ENCODE data around the gene ZNF580. TPM values are rescaled to one million over a fixed set of nuclear protein-coding genes. Genes with fewer than 3 reads are reported as not detected.

ZNF580 gene
- total RNA-seq, 1 experiment from 2014 or later: 38.5 TPM

DNA sequence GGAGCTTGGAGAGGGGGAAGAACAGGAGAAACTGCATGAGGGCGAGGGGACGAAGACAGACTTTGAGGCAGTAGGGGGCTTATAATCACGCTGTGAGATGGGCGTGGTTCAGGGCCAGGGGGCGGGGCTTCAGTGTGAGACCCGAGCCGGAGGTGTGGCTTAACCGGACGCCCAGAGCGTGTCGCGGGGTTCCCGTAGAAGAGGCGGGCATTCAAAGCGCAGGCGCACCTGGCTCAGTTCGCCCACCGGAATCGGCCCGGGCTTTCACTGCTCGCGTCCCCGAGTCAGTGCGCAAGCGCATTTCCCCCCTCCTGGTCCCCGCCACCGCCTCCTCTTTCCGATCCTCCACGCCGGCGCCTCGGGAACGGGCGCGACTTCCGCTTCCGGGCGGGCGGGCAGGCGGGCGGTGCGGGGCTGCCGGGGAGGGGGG, 35.6 kb upstream of the ZNF580 start:
- intact Hi-C loops (cut with micrococcal nuclease; ENCODE audit: unreplicated experiment): loop anchor here (1.0 kb wide), 2 partner anchors 24 to 56 kb away; no protein-coding TSS in a partner anchor
- H3K4me1 ChIP-seq: peaks cover 6% of the 10 kb centered on the region; the same call in 1 of the 2 replicates
- CTCF ChIA-PET: interaction anchor here (0.6 to 3.0 kb wide), 10 partner anchors 19 to 137 kb away, joined by 5 to 30 read pairs (median 6); partner anchors contain the start of gene ZNF784
- no peaks in the 10 kb centered on the region for H3K27me3 ChIP-seq (replicated peaks; ENCODE audit: control insufficient read depth, insufficient read depth, low read length)
- peak; percentile 99 for DNase-seq
- POLR2A ChIA-PET: interaction anchor here (0.6 to 2.8 kb wide), 11 partner anchors 18 to 266 kb away, joined by 3 to 17 read pairs (median 4); partner anchors contain the start of genes ISOC2, ZNF628 and ZNF784
- H3K36me3 Mint-ChIP-seq (ENCODE audit: insufficient read depth, unreplicated experiment): peaks cover 38% of the 10 kb centered on the region
- H3K9me3 Mint-ChIP-seq (ENCODE audit: unreplicated experiment): no peaks in the 10 kb centered on the region
- peak overlapping the region; percentile 86 for H3K4me3 Mint-ChIP-seq (ENCODE audit: unreplicated experiment)
- BruUV-seq (replicated peaks): no TSS peak
- H3K27me3 Mint-ChIP-seq (ENCODE audit: insufficient read depth, unreplicated experiment): no peaks in the 10 kb centered on the region
- peaks cover 12% of the 10 kb centered on the region for H3K4me1 Mint-ChIP-seq (ENCODE audit: low read depth, unreplicated experiment)
- TF ChIP-seq, protein P1, sequence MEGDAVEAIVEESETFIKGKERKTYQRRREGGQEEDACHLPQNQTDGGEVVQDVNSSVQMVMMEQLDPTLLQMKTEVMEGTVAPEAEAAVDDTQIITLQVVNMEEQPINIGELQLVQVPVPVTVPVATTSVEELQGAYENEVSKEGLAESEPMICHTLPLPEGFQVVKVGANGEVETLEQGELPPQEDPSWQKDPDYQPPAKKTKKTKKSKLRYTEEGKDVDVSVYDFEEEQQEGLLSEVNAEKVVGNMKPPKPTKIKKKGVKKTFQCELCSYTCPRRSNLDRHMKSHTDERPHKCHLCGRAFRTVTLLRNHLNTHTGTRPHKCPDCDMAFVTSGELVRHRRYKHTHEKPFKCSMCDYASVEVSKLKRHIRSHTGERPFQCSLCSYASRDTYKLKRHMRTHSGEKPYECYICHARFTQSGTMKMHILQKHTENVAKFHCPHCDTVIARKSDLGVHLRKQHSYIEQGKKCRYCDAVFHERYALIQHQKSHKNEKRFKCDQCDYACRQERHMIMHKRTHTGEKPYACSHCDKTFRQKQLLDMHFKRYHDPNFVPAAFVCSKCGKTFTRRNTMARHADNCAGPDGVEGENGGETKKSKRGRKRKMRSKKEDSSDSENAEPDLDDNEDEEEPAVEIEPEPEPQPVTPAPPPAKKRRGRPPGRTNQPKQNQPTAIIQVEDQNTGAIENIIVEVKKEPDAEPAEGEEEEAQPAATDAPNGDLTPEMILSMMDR (IDR thresholded peaks at IDR 0.05; ENCODE audit: insufficient read depth in 1 of 2, low read depth in 1 of 2, low read length in 1 of 2, severe bottlenecking in 1 of 2, unreplicated experiment in 1 of 2): no peak
- peak overlapping the region; percentile 80 for H3K27ac Mint-ChIP-seq (ENCODE audit: unreplicated experiment)
- no peaks in the 10 kb centered on the region for H3K36me3 ChIP-seq (ENCODE audit: control insufficient read depth, insufficient read depth, low read length)
- H3K4me3 ChIP-seq (ENCODE audit: low read depth, low read length): peak overlapping the region; percentile 87
- H3K9me3 ChIP-seq: no peaks in the 10 kb centered on the region

DNA sequence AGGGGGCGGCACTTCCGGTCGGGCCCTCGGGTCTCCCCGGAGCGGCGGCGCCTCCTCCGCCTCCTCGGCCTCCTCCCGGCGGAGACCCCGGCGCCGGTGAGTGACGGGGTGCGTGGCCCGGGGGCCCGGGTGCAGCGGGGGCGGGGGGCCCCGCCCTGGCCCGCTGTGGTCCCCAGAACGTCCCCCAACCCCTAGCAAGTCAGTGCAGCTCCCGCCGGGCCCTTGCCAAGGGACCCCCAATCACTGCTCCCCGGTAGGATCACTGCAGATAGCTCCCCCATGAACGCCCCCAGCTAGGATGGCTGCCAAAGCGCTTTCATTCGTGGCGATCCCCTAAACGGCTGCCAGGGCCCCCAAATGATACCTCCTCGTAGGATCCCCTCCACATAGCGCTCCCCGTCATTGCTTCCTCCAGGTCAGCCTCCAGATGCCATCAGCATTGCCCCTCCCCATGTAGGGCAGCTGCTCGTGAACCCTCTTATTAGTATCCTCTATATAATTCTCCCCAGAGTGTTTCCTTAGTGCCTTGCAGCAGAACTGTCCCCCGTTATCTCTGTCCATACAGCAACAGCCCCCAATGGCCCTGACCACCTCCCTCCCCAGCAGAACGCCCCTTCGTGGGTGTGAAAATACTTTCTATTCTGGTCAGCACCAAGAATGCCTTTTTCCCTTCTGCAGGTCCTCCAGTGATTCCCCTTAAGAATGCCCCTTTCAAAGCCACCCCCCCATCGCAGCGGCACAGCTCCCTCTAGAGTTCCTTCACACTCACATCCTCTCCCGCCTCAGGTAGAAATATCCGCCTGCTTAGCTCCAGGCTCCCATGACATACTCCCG, 34.9 kb upstream of the ZNF580 start, which contains the start of gene ZNF865:
Gene ZNF865 (plus strand): TSS at position 11 of the 834 bp plus-strand sequence. CDS start 7,972 bp downstream, outside the sequence.
- Histone ChIP-seq H3K4me3 (ENCODE audit: low read depth, low read length) (peak within 1 kb of the TSS; percentile 87), H3K27me3 (replicated peaks; ENCODE audit: control insufficient read depth, insufficient read depth, low read length) (no peaks in the 10 kb centered on the region), H3K9me3 (no peaks in the 10 kb centered on the region), H3K4me1 (peaks cover 6% of the 10 kb centered on the region; the same call in 1 of the 2 replicates), H3K36me3 (ENCODE audit: control insufficient read depth, insufficient read depth, low read length) (no peaks in the 10 kb centered on the region)
- intact Hi-C loops (cut with micrococcal nuclease; ENCODE audit: unreplicated experiment): loop anchor here (1.0 kb wide), 5 partner anchors 18 to 89 kb away; partner anchors contain the start of gene ZNF784
- Mint-ChIP-seq H3K27ac (ENCODE audit: unreplicated experiment) (peak within 1 kb of the TSS; percentile 88), H3K4me1 (ENCODE audit: low read depth, unreplicated experiment) (peaks cover 12% of the 10 kb centered on the region), H3K9me3 (ENCODE audit: unreplicated experiment) (no peaks in the 10 kb centered on the region), H3K36me3 (ENCODE audit: insufficient read depth, unreplicated experiment) (peaks cover 37% of the 10 kb centered on the region), H3K4me3 (ENCODE audit: unreplicated experiment) (peak within 1 kb of the TSS; percentile 86), H3K27me3 (ENCODE audit: insufficient read depth, unreplicated experiment) (no peaks in the 10 kb centered on the region)
- POLR2A ChIA-PET: interaction anchor here (0.5 to 2.8 kb wide), 12 partner anchors 19 to 267 kb away, joined by 3 to 22 read pairs (median 4); partner anchors contain the start of genes ZNF628 and ZNF784
- peak; percentile 85 to 87 for DNase-seq
- CTCF ChIA-PET: interaction anchor here (0.5 to 3.0 kb wide), 18 partner anchors 18 to 640 kb away, joined by 3 to 30 read pairs (median 6); partner anchors contain the start of genes ISOC2, UBE2S and ZNF784
- TF ChIP-seq, protein P1 (IDR thresholded peaks at IDR 0.05; ENCODE audit: insufficient read depth in 1 of 2, low read depth in 1 of 2, low read length in 1 of 2, severe bottlenecking in 1 of 2, unreplicated experiment in 1 of 2): peak; percentile 85 to 93
- BruUV-seq (replicated peaks): no TSS peak

DNA sequence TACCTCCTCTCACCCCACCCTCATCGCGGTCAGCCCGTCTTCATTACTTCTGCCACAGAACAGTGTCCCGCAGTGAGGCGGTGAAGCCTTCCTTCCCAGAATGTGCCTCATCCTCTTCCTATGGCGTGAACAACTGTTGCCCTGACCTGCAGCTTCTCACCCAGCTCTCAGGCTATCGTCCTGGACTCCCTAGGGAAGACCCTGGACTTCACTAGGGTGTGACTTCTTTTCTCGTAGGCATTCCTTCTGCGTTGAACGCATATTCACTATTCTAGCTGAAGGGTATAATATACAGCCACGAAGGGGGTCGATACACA, 34.4 kb upstream of the ZNF580 start:
- no peaks in the 10 kb centered on the region for H3K27me3 Mint-ChIP-seq (ENCODE audit: insufficient read depth, unreplicated experiment)
- TF ChIP-seq, protein P1 (IDR thresholded peaks at IDR 0.05; ENCODE audit: insufficient read depth in 1 of 2, low read depth in 1 of 2, low read length in 1 of 2, severe bottlenecking in 1 of 2, unreplicated experiment in 1 of 2): no peak
- H3K36me3 Mint-ChIP-seq (ENCODE audit: insufficient read depth, unreplicated experiment): peaks cover 32% of the 10 kb centered on the region

More for the DNA sequence above, 34.4 kb upstream of the ZNF580 start:
- no peaks in the 10 kb centered on the region for H3K9me3 ChIP-seq
- H3K4me1 ChIP-seq: peaks cover 6% of the 10 kb centered on the region; the same call in 1 of the 2 replicates
- peak overlapping the region; percentile 88 for H3K27ac Mint-ChIP-seq (ENCODE audit: unreplicated experiment)
- ChIA-PET POLR2A (interaction anchor here (0.5 to 2.8 kb wide), 6 partner anchors 18 to 130 kb away, joined by 4 to 22 read pairs (median 6); partner anchors contain the start of genes ZNF628 and ZNF784), CTCF (interaction anchor here (0.6 to 3.0 kb wide), 17 partner anchors 18 to 641 kb away, joined by 3 to 30 read pairs (median 5); partner anchors contain the start of genes ISOC2 and ZNF784)
- no peaks in the 10 kb centered on the region for H3K36me3 ChIP-seq (ENCODE audit: control insufficient read depth, insufficient read depth, low read length)
- peak overlapping the region; percentile 86 for H3K4me3 Mint-ChIP-seq (ENCODE audit: unreplicated experiment)
- H3K27me3 ChIP-seq (replicated peaks; ENCODE audit: control insufficient read depth, insufficient read depth, low read length): no peaks in the 10 kb centered on the region
- no peaks in the 10 kb centered on the region for H3K9me3 Mint-ChIP-seq (ENCODE audit: unreplicated experiment)
- H3K4me1 Mint-ChIP-seq (ENCODE audit: low read depth, unreplicated experiment): peaks cover 12% of the 10 kb centered on the region
- no peak for DNase-seq
- intact Hi-C loops (cut with micrococcal nuclease; ENCODE audit: unreplicated experiment): loop anchor here (1.0 kb wide), 3 partner anchors 18 to 89 kb away; partner anchors contain the start of gene ZNF784
- BruUV-seq (replicated peaks): no TSS peak
- peak overlapping the region; percentile 87 for H3K4me3 ChIP-seq (ENCODE audit: low read depth, low read length)

All from Caco-2 (cell line).